HepG2 (cell line): Measurements from ENCODE around the gene HDAC4. TPM values are rescaled to one million over a fixed set of nuclear protein-coding genes. Genes with fewer than 3 reads are reported as not detected.

ENCODE experiments used
- ATAC-seq: fragments of 200-7000 bp; cut with Tn5 transposase; 3 replicates; pipeline ENCODE4 v1.9.1; 2020; ENCODE audit warnings: mild to moderate bottlenecking, moderate library complexity
- BruUV-seq: library from RNA; stranded (reverse); fragments of 400-500 nt; replicated peaks from 2 replicates; lab custom pipeline; 2021; lab: Mats Ljungman, UMichigan
- CTCF ChIA-PET: fragments of 300-600 bp; formaldehyde crosslinking; extraction: SDS; loops from one replicate; lab custom pipeline; 2021; ENCODE audit warnings: low total read pairs, inconsistent platforms, low intra/inter-chr PET ratio; lab: Yijun Ruan, JAX
- POLR2A ChIA-PET: fragments of 350-600 bp; sonication (Branson Sonifier 250); formaldehyde crosslinking; loops from one replicate; lab custom pipeline; 2020; ENCODE audit warnings: antibody characterized with exemption, inconsistent platforms; lab: Yijun Ruan, JAX
- DNase-seq: peaks from one replicate; pipeline ENCODE4 v3.0.0-alpha.2; 2015; ENCODE audit warnings: low spot score
- FAIRE-seq: peaks from 3 replicates; lab custom pipeline; 2011; peaks lifted over from hg19 to GRCh38; lab: Jason Lieb, UNC
- H2AFZ ChIP-seq: one replicate; pipeline ENCODE4 v1.6.1; 2011; ENCODE audit warnings: low read length, inconsistent platforms
- H3K27ac ChIP-seq: fragments of 300-600 bp; 3 replicates; pipeline ENCODE4 v1.8.0; 2011; ENCODE audit warnings: mixed run types, mild to moderate bottlenecking, mixed read lengths, low read length, inconsistent platforms; ENCODE audit not compliant: insufficient read depth; ENCODE audit errors: extremely low read length
- H3K27me3 ChIP-seq, 2 experiments: fragments of 200-600 bp in 1 of 2; 2 replicates in 1 of 2; 3 replicates in 1 of 2; pipeline versions ENCODE4 v1.6.0 to v1.8.0; 2011; ENCODE audit warnings: low read length in 2 of 2, mild to moderate bottlenecking in 2 of 2, moderate library complexity in 2 of 2, inconsistent platforms in 1 of 2; ENCODE audit not compliant: insufficient read depth in 2 of 2, control insufficient read depth in 1 of 2
- H3K36me3 ChIP-seq, 2 experiments: fragments of 200-600 bp in 1 of 2; replicated peaks in 1 of 2; 2 replicates in 1 of 2; 3 replicates in 1 of 2; pipeline versions ENCODE4 v1.5.1 to v1.8.0; 2011; ENCODE audit warnings: low read length in 2 of 2, inconsistent platforms in 1 of 2; ENCODE audit not compliant: insufficient read depth in 2 of 2, control insufficient read depth in 1 of 2
- H3K4me1 ChIP-seq: 2 replicates; pipeline ENCODE4 v1.5.1; 2012; ENCODE audit warnings: low read length, inconsistent platforms; ENCODE audit not compliant: insufficient read depth
- H3K4me2 ChIP-seq: 2 replicates; pipeline ENCODE4 v1.6.0; 2011; ENCODE audit warnings: low read depth, low read length, inconsistent platforms
- H3K4me3 ChIP-seq, 3 experiments: fragments of 200-600 bp in 1 of 3; sonication (generic), shearing (Covaris generic) in 1 of 3; replicated peaks in 1 of 3; 2 replicates each; pipeline ENCODE4 v1.5.1; 2011 to 2016; ENCODE audit warnings: low read length in 3 of 3, inconsistent platforms in 2 of 3, low read depth in 2 of 3, mild to moderate bottlenecking in 2 of 3, control low read depth in 1 of 3, mixed read lengths in 1 of 3; ENCODE audit not compliant: insufficient read depth in 1 of 3
- H3K79me2 ChIP-seq: one replicate; pipeline ENCODE4 v1.6.1; 2011; ENCODE audit warnings: low read length, inconsistent platforms; ENCODE audit not compliant: insufficient read depth
- H3K9ac ChIP-seq: 2 replicates; pipeline ENCODE4 v1.6.0; 2011; ENCODE audit warnings: mild to moderate bottlenecking, low read depth, low read length, inconsistent platforms; ENCODE audit not compliant: insufficient read depth
- H3K9me3 ChIP-seq: 2 replicates; pipeline ENCODE4 v1.5.1; 2012; ENCODE audit warnings: mild to moderate bottlenecking, low read length
- H4K20me1 ChIP-seq: 2 replicates; pipeline ENCODE4 v1.6.0; 2011; ENCODE audit warnings: inconsistent platforms, mild to moderate bottlenecking, low read length, moderate library complexity; ENCODE audit not compliant: insufficient read depth
- AGO2 ChIP-seq: fragments of 200-400 bp; formaldehyde crosslinking; optimal IDR thresholded peaks from 2 replicates; pipeline ENCODE3; 2017; ENCODE audit warnings: mild to moderate bottlenecking, low read depth, low read length, moderate library complexity
- ARID5B ChIP-seq: IDR thresholded peaks from 2 replicates; pipeline ENCODE4 v1.4.0; 2020; ENCODE audit warnings: mild to moderate bottlenecking, missing genetic modification reagents
- CBFB ChIP-seq: sonication (generic); formaldehyde crosslinking; IDR thresholded peaks from 2 replicates; pipeline ENCODE4 v1.4.0; 2020; ENCODE audit warnings: missing genetic modification reagents
- CERS6 ChIP-seq: sonication (generic); formaldehyde crosslinking; IDR thresholded peaks from 2 replicates; pipeline ENCODE4 v1.5.0; 2020; ENCODE audit warnings: missing genetic modification reagents
- ELF1 ChIP-seq: sonication (generic); formaldehyde crosslinking; IDR thresholded peaks from 2 replicates; pipeline ENCODE4 v1.4.0; 2020; ENCODE audit warnings: missing genetic modification reagents
- ISX ChIP-seq: sonication (generic); formaldehyde crosslinking; conservative IDR thresholded peaks from 2 replicates; pipeline ENCODE4 v1.5.0; 2020; ENCODE audit warnings: missing genetic modification reagents
- KDM6A ChIP-seq: IDR thresholded peaks from 2 replicates; pipeline ENCODE4 v1.6.1; 2016; ENCODE audit warnings: low read depth
- RAD51 ChIP-seq: fragments of 450-650 bp; IDR thresholded peaks from 2 replicates; pipeline ENCODE4 v1.6.1; 2016; ENCODE audit warnings: borderline replicate concordance
- RCOR2 ChIP-seq: IDR thresholded peaks from 2 replicates; pipeline ENCODE4 v1.6.1; 2016; ENCODE audit warnings: missing biosample characterization, missing genetic modification reagents
- SALL1 ChIP-seq: sonication (generic); formaldehyde crosslinking; IDR thresholded peaks from 2 replicates; pipeline ENCODE4 v1.8.0; 2022; ENCODE audit warnings: mild to moderate bottlenecking, missing genetic modification reagents
- ZEB1 ChIP-seq: IDR thresholded peaks from 2 replicates; pipeline ENCODE4 v1.6.1; 2012; ENCODE audit warnings: mild to moderate bottlenecking, low read depth, inconsistent platforms; ENCODE audit not compliant: insufficient replicate concordance
- ZNF143 ChIP-seq: sonication (generic); formaldehyde crosslinking; IDR thresholded peaks from 2 replicates; pipeline ENCODE4 v1.4.0; 2020; ENCODE audit warnings: missing genetic modification reagents
- ZNF589 ChIP-seq: sonication (generic); formaldehyde crosslinking; conservative IDR thresholded peaks from 2 replicates; pipeline ENCODE4 v1.8.0; 2022; ENCODE audit warnings: mild to moderate bottlenecking, moderate library complexity, missing genetic modification reagents
- ZSCAN25 ChIP-seq: sonication (generic); formaldehyde crosslinking; IDR thresholded peaks from 2 replicates; pipeline ENCODE4 v1.8.0; 2022; ENCODE audit warnings: mild to moderate bottlenecking, missing genetic modification reagents
- WGBS: methylation state at CpG from one replicate; pipeline ENCODE4 v1.1.6; 2017; ENCODE audit warnings: low lambda C conversion rate; 5-methylcytosine and 5-hydroxymethylcytosine counted together
- in situ Hi-C: cut with HindIII; loops from 2 replicates; pipeline ENCODE4 v1.10.0; 2017; ENCODE audit warnings: low pct_unique_long_range_greater_than_20kb; ENCODE audit not compliant: extremely low pct_ligation_motif_present
- intact Hi-C: fragments of 100-400 bp; cut with micrococcal nuclease; formaldehyde crosslinking; loops from one replicate; pipeline ENCODE4 v1.10.0; 2022; ENCODE audit not compliant: unreplicated experiment
- polyA plus RNA-seq, 8 experiments: library from polyadenylated mRNA; depleted of rRNA in 3 of 8; stranded (reverse) in 7 of 8; unstranded in 1 of 8; fragments of >200 nt; fragmentation: Illumina TruSeq in 4 of 8; extraction: Trizol in 4 of 8; gene quantifications; 2 replicates each; pipeline versions ENCODE4 v1.2.1 to v1.2.3, GENCODE V29; 2011 to 2016; ENCODE audit warnings: low read depth in 4 of 8, missing spikeins in 1 of 8, mixed read lengths in 1 of 8; ENCODE audit not compliant: insufficient read depth in 1 of 8
- total RNA-seq, 5 experiments: library from RNA; depleted of rRNA; stranded (reverse); fragments of >200 nt; fragmentation: Illumina TruSeq; extraction: Trizol; gene quantifications; 2 replicates each; pipeline ENCODE4 v1.2.3, GENCODE V29; 2016; ENCODE audit warnings: low read depth in 1 of 5
- TF ChIP-seq, protein P1 (sequence below): sonication (generic); formaldehyde crosslinking; IDR thresholded peaks from 2 replicates; pipeline ENCODE4 v1.4.0; 2020; ENCODE audit warnings: missing genetic modification reagents

The HDAC4 gene
- total and polyA plus RNA-seq, 2 of the 13 experiments (the other 11 are each of a cell fraction or from before 2014, with no cell fraction given), result 10.1 to 11.5 TPM

GRCh38 chr2:239225371-239225851, 175.4 kb downstream of the HDAC4 start:
- POLR2A ChIA-PET, result no interaction called here
- DNase-seq, result no peak

GRCh38 chr2:239224955-239225354, 175.9 kb downstream of the HDAC4 start:
- no peak overlapping the region for H3K4me2 ChIP-seq
- H3K79me2 ChIP-seq, result peaks cover 19% of the 10 kb centered on the region
- no TSS peak for BruUV-seq
- H3K36me3 ChIP-seq, result no peaks in the 10 kb centered on the region
- no peaks in the 10 kb centered on the region for H3K9me3 ChIP-seq
- H4K20me1 ChIP-seq, result peaks cover 21% of the 10 kb centered on the region; the same call in 1 of the 2 replicates
- no peak overlapping the region for H3K27ac ChIP-seq
- no peak overlapping the region for H2AFZ ChIP-seq
- no peaks in the 10 kb centered on the region for H3K27me3 ChIP-seq
- intact Hi-C loops (no loop called here), in situ Hi-C loops (no loop called here)
- H3K9ac ChIP-seq, result no peak overlapping the region
- FAIRE-seq, result no peak
- ChIA-PET POLR2A (no interaction called here), CTCF (no interaction called here)
- H3K4me3 ChIP-seq, result no peak overlapping the region
- no peak for ATAC-seq
- H3K4me1 ChIP-seq, result peaks cover 30% of the 10 kb centered on the region
- WGBS, result 93% methylated on average over 2 of the region's 2 CpGs
- no peak for DNase-seq
- TF ChIP-seq CERS6 (CRISPR knock-in tag), result no peak
- TF ChIP-seq ARID5B (CRISPR knock-in tag), result no peak
- no peak for TF ChIP-seq RCOR2 (CRISPR knock-in tag)
- TF ChIP-seq, protein P1, sequence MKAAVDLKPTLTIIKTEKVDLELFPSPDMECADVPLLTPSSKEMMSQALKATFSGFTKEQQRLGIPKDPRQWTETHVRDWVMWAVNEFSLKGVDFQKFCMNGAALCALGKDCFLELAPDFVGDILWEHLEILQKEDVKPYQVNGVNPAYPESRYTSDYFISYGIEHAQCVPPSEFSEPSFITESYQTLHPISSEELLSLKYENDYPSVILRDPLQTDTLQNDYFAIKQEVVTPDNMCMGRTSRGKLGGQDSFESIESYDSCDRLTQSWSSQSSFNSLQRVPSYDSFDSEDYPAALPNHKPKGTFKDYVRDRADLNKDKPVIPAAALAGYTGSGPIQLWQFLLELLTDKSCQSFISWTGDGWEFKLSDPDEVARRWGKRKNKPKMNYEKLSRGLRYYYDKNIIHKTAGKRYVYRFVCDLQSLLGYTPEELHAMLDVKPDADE (CRISPR knock-in tag), result no peak
- TF ChIP-seq ZSCAN25 (CRISPR knock-in tag), result no peak
- no peak for TF ChIP-seq CBFB (CRISPR knock-in tag)
- TF ChIP-seq ZNF589 (CRISPR knock-in tag), result no peak
- no peak for TF ChIP-seq ISX
- TF ChIP-seq KDM6A, result no peak
- no peak for TF ChIP-seq ZNF143 (CRISPR knock-in tag)
- no peak for TF ChIP-seq SALL1 (CRISPR knock-in tag)
- TF ChIP-seq RAD51, result no peak
- TF ChIP-seq ELF1 (CRISPR knock-in tag), result no peak

More at GRCh38 chr2:239225371-239225851, 175.4 kb downstream of the HDAC4 start:
- ATAC-seq, result no peak
- no peaks in the 10 kb centered on the region for H3K36me3 ChIP-seq
- no peak for FAIRE-seq
- no peaks in the 10 kb centered on the region for H3K9me3 ChIP-seq
- peaks cover 21% of the 10 kb centered on the region; the same call in 1 of the 2 replicates for H4K20me1 ChIP-seq
- intact Hi-C loops (no loop called here), in situ Hi-C loops (no loop called here)
- BruUV-seq, result no TSS peak
- H3K9ac ChIP-seq, result no peak overlapping the region
- peaks cover 17% of the 10 kb centered on the region for H3K79me2 ChIP-seq
- no peak overlapping the region for H2AFZ ChIP-seq
- WGBS, result 91% methylated on average over 13 of the region's 13 CpGs
- H3K27me3 ChIP-seq, result no peaks in the 10 kb centered on the region
- peaks cover 30% of the 10 kb centered on the region for H3K4me1 ChIP-seq
- H3K27ac ChIP-seq, result no peak overlapping the region
- CTCF ChIA-PET, result no interaction called here
- H3K4me2 ChIP-seq, result no peak overlapping the region
- H3K4me3 ChIP-seq, result no peak overlapping the region
- no peak for TF ChIP-seq ZEB1
- peak; percentile 48 for TF ChIP-seq AGO2
